Astrocyte of the cerebellum (primary cell): Measurements from ENCODE around the gene PTPN20.

ENCODE experiments used
- DNase-seq: peaks from one replicate; pipeline ENCODE4 v3.0.0-alpha.2; 2011; ENCODE audit warnings: low read depth
- H3K4me3 ChIP-seq: 2 replicates; pipeline ENCODE4 v1.5.1; 2011; ENCODE audit warnings: mild to moderate bottlenecking, low read depth, low read length, moderate library complexity
- CTCF ChIP-seq: IDR thresholded peaks from 2 replicates; pipeline ENCODE4 v1.5.1; 2012; ENCODE audit warnings: low read length, low read depth, moderate library complexity, mild to moderate bottlenecking; ENCODE audit errors: missing control alignments
- in situ Hi-C: cut with HindIII; loops from 2 replicates; pipeline ENCODE4 v1.10.0; 2017; ENCODE audit warnings: low sequenced_read_pairs

The PTPN20 gene

DNA sequence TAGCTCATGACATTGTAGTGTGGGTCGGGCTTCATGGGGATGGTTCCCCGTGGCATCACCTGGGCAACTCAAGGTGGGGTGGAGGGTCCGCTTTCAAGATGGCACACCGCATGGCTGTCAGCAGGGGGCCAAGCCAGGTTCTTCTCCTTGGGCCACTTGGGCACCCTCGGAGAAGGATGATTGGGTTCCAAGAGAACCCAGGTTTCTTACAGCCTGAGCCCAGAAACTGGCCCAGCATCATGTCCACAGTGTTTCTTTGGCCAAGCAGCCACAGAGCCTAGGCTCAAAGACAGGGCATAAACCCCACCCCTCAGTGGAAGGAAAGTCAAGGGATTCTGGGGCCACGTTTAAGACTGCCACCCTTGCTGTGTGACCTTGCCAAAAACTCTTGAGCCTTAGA is 110.6 kb downstream of the PTPN20 start:
- no peak overlapping the region for H3K4me3 ChIP-seq
- TF ChIP-seq CTCF: no peak
- no peak for DNase-seq
- in situ Hi-C loops: no loop called here

- no peak for DNase-seq
- no peak for TF ChIP-seq CTCF
- in situ Hi-C loops: no loop called here
- H3K4me3 ChIP-seq: no peak overlapping the region
Observed at GRCh38 chr10:47022311-47023131, 111.3 kb downstream of the PTPN20 start.

DNA sequence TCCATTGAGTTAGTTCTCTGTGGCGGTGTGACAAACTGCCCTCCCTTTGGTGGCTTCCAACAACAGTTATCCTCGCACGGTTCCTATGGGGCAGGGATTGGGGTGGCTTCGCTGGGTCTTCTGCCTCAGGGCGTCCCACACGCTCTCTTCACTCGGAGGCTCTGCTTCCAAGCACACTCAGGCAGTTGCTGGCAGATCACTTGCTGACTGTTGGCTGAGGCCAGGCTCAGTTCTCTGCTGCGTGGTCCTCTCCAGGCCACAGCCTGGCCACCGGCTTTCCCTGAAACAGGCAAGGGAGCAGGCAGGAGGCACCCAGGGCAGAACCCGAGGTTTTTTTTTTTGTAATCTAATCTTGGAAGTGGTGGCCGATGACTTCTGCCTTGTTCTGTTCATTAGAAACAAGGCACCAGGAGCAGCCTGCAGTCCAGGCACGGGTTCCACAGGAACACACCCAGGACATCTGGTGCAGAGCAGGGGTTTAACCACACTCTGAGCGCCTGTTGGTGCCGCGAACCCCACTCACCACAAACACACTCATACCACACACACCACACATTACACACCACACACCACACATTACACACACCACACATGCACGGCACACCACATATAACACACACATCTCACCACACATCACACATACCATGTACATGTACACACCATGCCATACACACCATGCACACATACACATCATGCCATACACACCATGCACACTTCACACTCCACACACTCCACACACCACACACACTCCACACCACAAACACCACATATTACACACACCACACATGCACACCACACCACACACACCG is 112.2 kb downstream of the PTPN20 start:
- no peak for DNase-seq
- no peak for TF ChIP-seq CTCF
- in situ Hi-C loops: no loop called here
- H3K4me3 ChIP-seq: no peak overlapping the region

- in situ Hi-C loops: no loop called here
- DNase-seq: no peak
- no peak for TF ChIP-seq CTCF
- H3K4me3 ChIP-seq: no peak overlapping the region
Observed at GRCh38 chr10:47024046-47024322, 112.8 kb downstream of the PTPN20 start.

GRCh38 chr10:47024399-47025252 is 113.4 kb downstream of the PTPN20 start:
- peak; percentile 91 for TF ChIP-seq CTCF
- H3K4me3 ChIP-seq: no peak overlapping the region
- in situ Hi-C loops: loop anchor here (25.0 kb wide), 1 partner anchor 263 kb away; no protein-coding TSS in a partner anchor
- peak; percentile 39 for DNase-seq

GRCh38 chr10:47025253-47025539 is 114.0 kb downstream of the PTPN20 start:
- in situ Hi-C loops: loop anchor here (25.0 kb wide), 1 partner anchor 262 kb away; no protein-coding TSS in a partner anchor
- no peak for DNase-seq
- no peak for TF ChIP-seq CTCF
- no peak overlapping the region for H3K4me3 ChIP-seq
